Activated CD8-positive, alpha-beta T cell treated with anti-CD3 and anti-CD28 coated beads for 36 hours (primary cell): ENCODE data around the gene TRDN. TPM values are rescaled to one million over a fixed set of nuclear protein-coding genes. Genes with fewer than 3 reads are reported as not detected.

ENCODE experiments used
- ATAC-seq: fragments of 200-7000 bp; cut with Tn5 transposase; one replicate; pipeline ENCODE4 v1.10.0; 2021; ENCODE audit warnings: mild to moderate bottlenecking, moderate library complexity
- CTCF ChIA-PET: fragments of 350-600 bp; sonication (Branson Sonifier 250); formaldehyde crosslinking; loops from one replicate; lab custom pipeline; 2021; ENCODE audit warnings: antibody characterized with exemption; lab: Charles Lee
- POLR2A ChIA-PET: fragments of 350-600 bp; sonication (Branson Sonifier 250); formaldehyde crosslinking; loops from one replicate; lab custom pipeline; 2021; ENCODE audit warnings: antibody characterized with exemption; lab: Charles Lee
- DNase-seq: peaks from one replicate; pipeline ENCODE4 v3.0.0-alpha.2; 2020
- H3K27ac Mint-ChIP-seq: one replicate; pipeline ENCODE4 v1.8.0; 2021; ENCODE audit warnings: mild to moderate bottlenecking, mixed read lengths
- H3K27me3 Mint-ChIP-seq: one replicate; pipeline ENCODE4 v1.8.0; 2021; ENCODE audit warnings: mixed read lengths
- H3K36me3 Mint-ChIP-seq: one replicate; pipeline ENCODE4 v1.8.0; 2021; ENCODE audit warnings: low read depth, mixed read lengths
- H3K4me1 Mint-ChIP-seq: one replicate; pipeline ENCODE4 v1.8.0; 2021; ENCODE audit warnings: low read depth, mixed read lengths
- H3K4me3 Mint-ChIP-seq: one replicate; pipeline ENCODE4 v1.8.0; 2021; ENCODE audit warnings: mild to moderate bottlenecking, moderate library complexity, mixed read lengths
- H3K9me3 Mint-ChIP-seq: one replicate; pipeline ENCODE4 v1.8.0; 2021; ENCODE audit warnings: mixed read lengths
- CTCF ChIP-seq: fragments of 200-600 bp; IDR thresholded peaks from one replicate; pipeline ENCODE4 v1.8.0; 2022; ENCODE audit warnings: antibody characterized with exemption, mild to moderate bottlenecking
- intact Hi-C: fragments of 100-400 bp; cut with micrococcal nuclease; formaldehyde crosslinking; loops from one replicate; pipeline ENCODE4 v1.10.0; 2022
- total RNA-seq, 2 experiments: library from RNA; stranded (reverse); gene quantifications; one replicate each; pipeline ENCODE4 v1.2.3, GENCODE V29; 2021

The TRDN gene
- total RNA-seq, 2 experiments from 2014 or later, result not detected

DNA sequence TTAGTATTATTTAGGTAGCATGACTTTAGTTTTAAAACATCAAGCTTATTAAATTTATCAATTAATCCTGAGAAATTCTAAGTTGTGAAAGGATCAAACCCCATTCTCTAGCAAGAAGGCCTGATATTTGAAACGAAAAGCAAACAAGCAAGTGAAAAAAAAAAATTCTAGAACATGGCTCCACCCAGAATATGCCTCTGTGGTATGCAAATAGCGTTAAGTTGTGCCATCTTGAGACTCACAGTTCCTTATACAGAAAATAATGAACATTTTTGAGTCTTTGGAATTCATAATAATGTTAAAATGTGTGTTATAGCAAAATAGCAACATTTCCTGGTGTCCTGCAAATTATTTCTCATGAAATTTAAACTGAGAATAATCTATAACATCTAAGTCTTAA is 42.0 kb downstream of the TRDN start:
- no peak overlapping the region for H3K27ac Mint-ChIP-seq
- no peaks in the 10 kb centered on the region for H3K27me3 Mint-ChIP-seq
- TF ChIP-seq CTCF, result no peak
- ChIA-PET POLR2A (no interaction called here), CTCF (no interaction called here)
- no peaks in the 10 kb centered on the region for H3K4me1 Mint-ChIP-seq
- intact Hi-C loops, result no loop called here
- DNase-seq (no peak), ATAC-seq (no peak)
- H3K4me3 Mint-ChIP-seq, result no peak overlapping the region
- H3K9me3 Mint-ChIP-seq, result no peaks in the 10 kb centered on the region
- no peaks in the 10 kb centered on the region for H3K36me3 Mint-ChIP-seq

DNA sequence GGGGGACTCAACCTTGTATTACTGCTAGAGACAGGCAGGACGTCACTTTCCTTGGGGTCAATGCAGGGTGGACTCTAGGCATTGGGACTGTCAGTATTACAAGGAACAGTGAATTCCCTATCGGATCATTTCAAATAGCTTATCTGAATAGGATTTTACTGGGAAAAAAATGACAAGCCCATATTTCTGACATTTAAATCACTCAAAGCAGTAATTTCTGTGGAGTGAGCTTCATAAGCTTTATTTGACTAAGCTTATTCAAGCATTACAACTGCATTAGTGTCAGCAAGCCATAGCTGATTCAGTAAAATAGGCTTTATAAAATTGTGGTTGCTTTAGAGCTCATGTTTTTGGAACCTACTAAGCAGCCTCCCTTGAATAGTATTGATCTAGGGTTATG is 44.3 kb downstream of the TRDN start:
- ChIA-PET CTCF (no interaction called here), POLR2A (no interaction called here)
- H3K9me3 Mint-ChIP-seq, result no peaks in the 10 kb centered on the region
- no peak for DNase-seq
- H3K4me3 Mint-ChIP-seq, result no peak overlapping the region
- no peaks in the 10 kb centered on the region for H3K27me3 Mint-ChIP-seq
- no peak for ATAC-seq
- intact Hi-C loops, result no loop called here
- no peaks in the 10 kb centered on the region for H3K36me3 Mint-ChIP-seq
- no peak for TF ChIP-seq CTCF
- H3K27ac Mint-ChIP-seq, result no peak overlapping the region
- H3K4me1 Mint-ChIP-seq, result no peaks in the 10 kb centered on the region

DNA sequence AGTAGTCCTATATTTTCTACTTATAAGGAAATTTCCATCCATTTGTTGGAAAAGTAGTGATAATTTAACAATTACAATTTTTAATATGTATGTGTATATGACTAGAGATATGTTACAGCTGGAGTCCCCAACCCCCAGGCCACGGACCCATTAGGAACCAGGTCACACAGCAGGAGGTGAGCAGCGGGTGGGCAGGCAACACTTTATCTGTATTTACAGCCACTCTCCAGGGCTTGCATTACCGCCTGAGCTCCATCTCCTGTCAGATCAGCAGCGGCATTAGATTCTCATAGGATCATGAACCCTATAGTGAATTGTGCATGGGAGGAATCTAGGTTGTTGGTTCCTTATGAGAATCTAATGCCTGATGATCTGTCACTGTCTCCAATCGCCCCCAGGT is 46.8 kb downstream of the TRDN start:
- Mint-ChIP-seq H3K36me3 (no peaks in the 10 kb centered on the region), H3K27ac (no peak overlapping the region), H3K4me1 (no peaks in the 10 kb centered on the region), H3K27me3 (no peaks in the 10 kb centered on the region), H3K4me3 (no peak overlapping the region), H3K9me3 (no peaks in the 10 kb centered on the region)
- TF ChIP-seq CTCF, result no peak
- ATAC-seq (no peak), DNase-seq (no peak)
- intact Hi-C loops, result no loop called here
- POLR2A ChIA-PET, result no interaction called here
- CTCF ChIA-PET, result no interaction called here

DNA sequence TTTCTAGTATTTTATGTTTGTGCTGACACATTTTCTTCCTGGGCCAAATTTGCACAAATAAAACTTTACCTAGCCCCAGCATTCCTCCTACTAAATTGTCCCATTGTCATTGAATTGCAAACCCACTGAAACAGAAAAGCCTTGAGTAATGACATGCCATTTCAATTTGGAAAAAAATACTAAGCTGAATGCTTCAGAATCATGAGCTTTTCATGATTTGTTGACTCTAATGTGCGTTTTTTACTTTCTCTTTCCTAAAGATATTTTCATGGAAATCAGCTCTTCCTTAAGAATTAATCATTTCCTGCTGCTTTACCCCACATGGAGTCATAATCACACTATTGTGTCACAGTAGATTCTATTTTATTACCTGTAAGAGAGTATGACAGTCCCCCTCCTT is 47.4 kb downstream of the TRDN start:
- DNase-seq (no peak), ATAC-seq (no peak)
- H3K27ac Mint-ChIP-seq, result no peak overlapping the region
- no peaks in the 10 kb centered on the region for H3K9me3 Mint-ChIP-seq
- no peak overlapping the region for H3K4me3 Mint-ChIP-seq
- H3K27me3 Mint-ChIP-seq, result no peaks in the 10 kb centered on the region
- ChIA-PET CTCF (no interaction called here), POLR2A (no interaction called here)
- no peak for TF ChIP-seq CTCF
- intact Hi-C loops, result no loop called here
- H3K4me1 Mint-ChIP-seq, result no peaks in the 10 kb centered on the region
- H3K36me3 Mint-ChIP-seq, result no peaks in the 10 kb centered on the region

GRCh38 chr6:123588546-123588895 is 48.2 kb downstream of the TRDN start:
- Mint-ChIP-seq H3K27ac (no peak overlapping the region), H3K4me3 (no peak overlapping the region), H3K4me1 (no peaks in the 10 kb centered on the region), H3K36me3 (no peaks in the 10 kb centered on the region), H3K9me3 (no peaks in the 10 kb centered on the region), H3K27me3 (no peaks in the 10 kb centered on the region)
- intact Hi-C loops, result no loop called here
- ChIA-PET CTCF (no interaction called here), POLR2A (no interaction called here)
- no peak for TF ChIP-seq CTCF
- ATAC-seq, result no peak
- no peak for DNase-seq
